ENCODE results near the gene PEMT. TPM values are rescaled to one million over a fixed set of nuclear protein-coding genes. Genes with fewer than 3 reads are reported as not detected.

Gene PEMT
- total and polyA plus RNA-seq, 2 donors (not counting 1 experiment from before 2014, with no cell fraction given), result 10.7 to 20.3 TPM

- intact Hi-C loops (cut with micrococcal nuclease), result no loop called here
- H3K27ac Mint-ChIP-seq, result no peak overlapping the region
- POLR2A ChIA-PET, result interaction anchor here (0.6 kb wide), 1 partner anchor 61 kb away, joined by 7 read pairs; no protein-coding TSS in a partner anchor
Observed at GRCh38 chr17:17547210-17547764, 44.2 kb downstream of the PEMT start.

More at GRCh38 chr17:17547210-17547764, 44.2 kb downstream of the PEMT start:
- Histone ChIP-seq H4K20me1 (ENCODE audit: control insufficient read depth, insufficient read depth, low read length, poor library complexity, severe bottlenecking) (no peaks in the 10 kb centered on the region), H2AFZ (ENCODE audit: insufficient read depth, low read depth, low read length, poor library complexity, severe bottlenecking) (no peak overlapping the region), H3K9me3 (ENCODE audit: control extremely low read depth in 1 of 3, control insufficient read depth in 2 of 3, insufficient read depth in 1 of 3, low read length in 2 of 3) (no peaks in the 10 kb centered on the region), H3K9ac (ENCODE audit: low read length) (no peak overlapping the region), H3K27ac (ENCODE audit: low read length in 2 of 2) (no peak overlapping the region), H3K79me2 (ENCODE audit: control insufficient read depth, insufficient read depth, low read length) (no peaks in the 10 kb centered on the region), H3K27me3 (replicated peaks in 1 of 4; ENCODE audit: control extremely low read depth in 1 of 4, control insufficient read depth in 3 of 4, insufficient read depth in 4 of 4, low read length in 3 of 4) (no peaks in the 10 kb centered on the region), H3K36me3 (replicated peaks in 1 of 2; ENCODE audit: control extremely low read depth in 1 of 2, control insufficient read depth in 1 of 2, extremely low read depth in 1 of 2, insufficient read depth in 2 of 2, low read length in 1 of 2) (no peaks in the 10 kb centered on the region), H3K4me2 (replicated peaks; ENCODE audit: low read depth, low read length, poor library complexity, severe bottlenecking) (no peak overlapping the region), H3K4me1 (ENCODE audit: control insufficient read depth in 2 of 2, insufficient read depth in 2 of 2, low read length in 2 of 2) (no peaks in the 10 kb centered on the region), H3K4me3 (ENCODE audit: control extremely low read depth in 1 of 5, extremely low read depth in 1 of 5, insufficient read depth in 1 of 5, low read depth in 2 of 5, low read length in 4 of 5) (no peak overlapping the region)
- DNase-seq (no peak), ATAC-seq (ENCODE audit: low read depth) (no peak)
- no peak overlapping the region for H3K4me3 Mint-ChIP-seq
- CTCF ChIA-PET, result no interaction called here
- TF ChIP-seq EZH2 (IDR thresholded peaks at IDR 0.05; ENCODE audit: borderline replicate concordance, insufficient read depth, low read depth, low read length, poor library complexity, severe bottlenecking) (no peak), CTCF (IDR thresholded peaks at IDR 0.05) (no peak)
- no peaks in the 10 kb centered on the region for H3K4me1 Mint-ChIP-seq
- no peaks in the 10 kb centered on the region for H3K9me3 Mint-ChIP-seq (ENCODE audit: insufficient read depth)
- WGBS (ENCODE audit: insufficient coverage), result 97% methylated on average over 7 of the region's 9 CpGs
- no peaks in the 10 kb centered on the region for H3K27me3 Mint-ChIP-seq
